T-cell (primary cell): ENCODE results near the gene KIAA1549. TPM values are rescaled to one million over a fixed set of nuclear protein-coding genes. Genes with fewer than 3 reads are reported as not detected.

Experiments
- ATAC-seq, 4 experiments: fragments of 200-7000 bp in 3 of 4; fragments of 150-1000 bp in 1 of 4; cut with Tn5 transposase; replicated peaks in 1 of 4; 1 replicate in 3 of 4; 2 replicates in 1 of 4; pipeline ENCODE4 v1.10.0; 2021; ENCODE audit warnings: moderate library complexity in 3 of 4, mild to moderate bottlenecking in 2 of 4, moderate number of reproducible peaks in 1 of 4
- CTCF ChIA-PET, 2 donors: fragments of 300-600 bp; sonication (Branson Sonifier 250); formaldehyde crosslinking; loops; one replicate each; lab custom pipeline; 2022; ENCODE audit warnings: antibody characterized with exemption in 2 of 2; lab: Charles Lee
- POLR2A ChIA-PET, 2 donors: fragments of 300-600 bp; sonication (Branson Sonifier 250); formaldehyde crosslinking; loops; one replicate each; lab custom pipeline; 2022; ENCODE audit warnings: antibody characterized with exemption in 2 of 2; lab: Charles Lee
- DNase-seq, 35 experiments: peaks; one replicate each; pipeline versions ENCODE4 v3.0.0 to v3.0.0-alpha.2; 2013 to 2023
- H3K27ac ChIP-seq: one replicate; pipeline ENCODE4 v1.5.1; 2013; ENCODE audit warnings: low read length
- H3K27me3 ChIP-seq, 2 experiments: replicated peaks in 1 of 2; 1 replicate in 1 of 2; 2 replicates in 1 of 2; pipeline versions ENCODE4 v1.6.1 to v1.7.0; 2013; ENCODE audit warnings: low read length in 1 of 2, mixed read lengths in 1 of 2; ENCODE audit not compliant: control insufficient read depth in 2 of 2, insufficient read depth in 2 of 2; ENCODE audit errors: extremely low read depth in 1 of 2
- H3K36me3 ChIP-seq, 2 donors: 1 replicate in 1 of 2; 2 replicates in 1 of 2; pipeline versions ENCODE4 v1.6.1 to v1.7.0; 2013; ENCODE audit warnings: low read length in 1 of 2; ENCODE audit not compliant: control insufficient read depth in 2 of 2, insufficient read depth in 1 of 2; ENCODE audit errors: extremely low read depth in 1 of 2
- H3K4me1 ChIP-seq, 2 experiments: 1 replicate in 1 of 2; 2 replicates in 1 of 2; pipeline versions ENCODE4 v1.6.1 to v1.7.0; 2013; ENCODE audit warnings: low read length in 2 of 2, mixed read lengths in 1 of 2; ENCODE audit not compliant: insufficient read depth in 2 of 2, control insufficient read depth in 1 of 2; ENCODE audit errors: extremely low read depth in 1 of 2
- H3K4me3 ChIP-seq, 2 donors: 1 replicate in 1 of 2; 2 replicates in 1 of 2; pipeline versions ENCODE4 v1.5.1 to v1.7.0; 2013; ENCODE audit warnings: mild to moderate bottlenecking in 2 of 2, low read length in 1 of 2, moderate library complexity in 1 of 2; ENCODE audit not compliant: control insufficient read depth in 1 of 2; ENCODE audit errors: extremely low read depth in 1 of 2
- H3K9me3 ChIP-seq: 2 replicates; pipeline ENCODE4 v1.7.0; 2013
- H3K27ac Mint-ChIP-seq, 2 donors: one replicate each; pipeline ENCODE4 v1.8.0; 2020 to 2021; ENCODE audit warnings: mild to moderate bottlenecking in 2 of 2, mixed read lengths in 2 of 2
- H3K27me3 Mint-ChIP-seq, 2 donors: one replicate each; pipeline ENCODE4 v1.8.0; 2021 to 2022; ENCODE audit warnings: mixed read lengths in 2 of 2
- H3K36me3 Mint-ChIP-seq: one replicate; pipeline ENCODE4 v1.8.0; 2021; ENCODE audit warnings: mixed read lengths
- H3K4me1 Mint-ChIP-seq, 3 donors: one replicate each; pipeline ENCODE4 v1.8.0; 2020 to 2022; ENCODE audit warnings: mixed read lengths in 3 of 3, mild to moderate bottlenecking in 1 of 3
- H3K4me3 Mint-ChIP-seq, 3 donors: one replicate each; pipeline ENCODE4 v1.8.0; 2020 to 2022; ENCODE audit warnings: mild to moderate bottlenecking in 3 of 3, mixed read lengths in 3 of 3, moderate library complexity in 3 of 3
- H3K9me3 Mint-ChIP-seq, 3 donors: one replicate each; pipeline ENCODE4 v1.8.0; 2020 to 2022; ENCODE audit warnings: mixed read lengths in 3 of 3
- WGBS: methylation state at CpG from one replicate; pipeline ENCODE4 v1.1.5; 2013; ENCODE audit warnings: missing lambda C conversion rate; ENCODE audit not compliant: insufficient coverage; 5-methylcytosine and 5-hydroxymethylcytosine counted together
- total RNA-seq, 35 experiments: library from RNA in 6 of 35; stranded (reverse) in 6 of 35; fragments of 120-200 nt in 1 of 35; gene quantifications; one replicate each; pipeline versions ENCODE4 v1.2.1 to v1.2.4 and lab custom pipeline; 2013 to 2026

Gene KIAA1549
- total RNA-seq, 5 donors from 2014 or later (not counting 1 experiment from before 2014, with no cell fraction given) = 0.05 to 0.29 (median 0.15) TPM

GRCh38 chr7:138932427-138932826 lies 48.8 kb downstream of the KIAA1549 start:
- CTCF ChIA-PET = no interaction called here
- H3K4me1 ChIP-seq = no peaks in the 10 kb centered on the region
- Mint-ChIP-seq H3K4me3 (no peak overlapping the region), H3K9me3 (no peaks in the 10 kb centered on the region), H3K4me1 (no peaks in the 10 kb centered on the region), H3K27me3 (peaks cover 0 to 9% of the 10 kb centered on the region in 2 donors), H3K27ac (no peak overlapping the region), H3K36me3 (no peaks in the 10 kb centered on the region)
- WGBS = 89% methylated on average over 5 of the region's 5 CpGs
- H3K4me3 ChIP-seq = no peak overlapping the region
- DNase-seq (no peak), ATAC-seq (no peak)
- no peaks in the 10 kb centered on the region for H3K36me3 ChIP-seq
- H3K27me3 ChIP-seq = no peaks in the 10 kb centered on the region
- H3K9me3 ChIP-seq = no peaks in the 10 kb centered on the region
- no peak overlapping the region for H3K27ac ChIP-seq
- POLR2A ChIA-PET = no interaction called here

DNA sequence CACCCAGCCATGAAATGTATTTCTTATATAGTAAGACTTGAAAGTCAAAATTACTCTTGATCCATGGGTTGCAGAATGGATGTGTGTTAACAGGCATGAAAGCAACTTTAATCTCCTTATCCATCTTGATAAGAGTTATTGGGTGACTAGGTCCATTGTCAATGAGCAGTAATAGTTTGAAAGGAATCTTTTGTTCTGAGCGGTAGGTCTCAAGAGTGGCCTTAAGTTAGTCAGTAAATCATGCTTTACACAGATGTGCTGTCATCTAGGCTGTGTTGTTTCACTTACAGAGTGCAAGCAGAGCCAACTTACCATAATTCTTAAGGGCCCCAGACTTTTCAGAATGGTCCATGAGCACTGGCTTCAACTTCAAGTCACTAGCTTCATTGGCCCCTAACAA lies 51.2 kb downstream of the KIAA1549 start:
- Histone ChIP-seq H3K9me3 (no peaks in the 10 kb centered on the region), H3K27ac (no peak overlapping the region), H3K4me1 (no peaks in the 10 kb centered on the region), H3K27me3 (peaks cover 0 to under 1% of the 10 kb centered on the region in 2 experiments), H3K4me3 (no peak overlapping the region), H3K36me3 (no peaks in the 10 kb centered on the region)
- peaks cover 0 to 9% of the 10 kb centered on the region in 2 donors for H3K27me3 Mint-ChIP-seq
- CTCF ChIA-PET = interaction anchor here in 1 of 2 donors (0.6 kb wide), 1 partner anchor 1339 kb away, joined by 3 read pairs; no protein-coding TSS in a partner anchor
- no peak overlapping the region for H3K27ac Mint-ChIP-seq
- H3K9me3 Mint-ChIP-seq = no peaks in the 10 kb centered on the region
- no CpG with 5 or more reads among the region's 1 CpG for WGBS
- H3K4me1 Mint-ChIP-seq = peaks cover 0 to 1% (median 0%) of the 10 kb centered on the region in 3 donors
- H3K36me3 Mint-ChIP-seq = no peaks in the 10 kb centered on the region
- DNase-seq (no peak), ATAC-seq (no peak)
- H3K4me3 Mint-ChIP-seq = no peak overlapping the region
- POLR2A ChIA-PET = interaction anchor here in 1 of 2 donors (0.6 kb wide), 1 partner anchor 105 kb away, joined by 9 read pairs; no protein-coding TSS in a partner anchor

GRCh38 chr7:138926241-138926612 lies 55.0 kb downstream of the KIAA1549 start:
- Mint-ChIP-seq H3K9me3 (no peaks in the 10 kb centered on the region), H3K4me1 (peaks cover 0 to 1% (median 0%) of the 10 kb centered on the region in 3 donors), H3K36me3 (no peaks in the 10 kb centered on the region), H3K4me3 (no peak overlapping the region), H3K27ac (no peak overlapping the region), H3K27me3 (no peaks in the 10 kb centered on the region)
- ATAC-seq (no peak), DNase-seq (no peak)
- no peaks in the 10 kb centered on the region for H3K4me1 ChIP-seq
- no peak overlapping the region for H3K27ac ChIP-seq
- POLR2A ChIA-PET = no interaction called here
- H3K4me3 ChIP-seq = no peak overlapping the region
- H3K9me3 ChIP-seq = no peaks in the 10 kb centered on the region
- peaks cover 0 to 3% of the 10 kb centered on the region in 2 experiments for H3K27me3 ChIP-seq
- WGBS = 83% methylated on average over 3 of the region's 8 CpGs
- H3K36me3 ChIP-seq = no peaks in the 10 kb centered on the region
- CTCF ChIA-PET = no interaction called here

GRCh38 chr7:138924501-138925225 lies 56.5 kb downstream of the KIAA1549 start:
- H3K4me1 Mint-ChIP-seq = peaks cover 5 to 8% (median 7%) of the 10 kb centered on the region in 3 donors
- no peaks in the 10 kb centered on the region for H3K27me3 Mint-ChIP-seq
- no peaks in the 10 kb centered on the region for H3K36me3 Mint-ChIP-seq
- Histone ChIP-seq H3K4me3 (no peak overlapping the region), H3K36me3 (no peaks in the 10 kb centered on the region), H3K9me3 (no peaks in the 10 kb centered on the region), H3K27me3 (peaks cover 0 to 3% of the 10 kb centered on the region in 2 experiments), H3K27ac (no peak overlapping the region), H3K4me1 (peaks cover 2 to 5% of the 10 kb centered on the region in 2 experiments)
- DNase-seq (no peak), ATAC-seq (no peak)
- H3K9me3 Mint-ChIP-seq = no peaks in the 10 kb centered on the region
- no peak overlapping the region for H3K27ac Mint-ChIP-seq
- no peak overlapping the region for H3K4me3 Mint-ChIP-seq
- POLR2A ChIA-PET = no interaction called here
- WGBS = 93% methylated on average over 14 of the region's 17 CpGs
- CTCF ChIA-PET = no interaction called here

- Mint-ChIP-seq H3K4me1 (peaks cover 11 to 18% (median 14%) of the 10 kb centered on the region in 3 donors), H3K27me3 (no peaks in the 10 kb centered on the region), H3K9me3 (no peaks in the 10 kb centered on the region), H3K36me3 (no peaks in the 10 kb centered on the region), H3K4me3 (no peak overlapping the region), H3K27ac (no peak overlapping the region)
- H3K9me3 ChIP-seq = no peaks in the 10 kb centered on the region
- WGBS = 92% methylated on average over 7 of the region's 11 CpGs
- H3K36me3 ChIP-seq = no peaks in the 10 kb centered on the region
- H3K27me3 ChIP-seq = peaks cover 0 to 3% of the 10 kb centered on the region in 2 experiments
- no peak overlapping the region for H3K4me3 ChIP-seq
- peaks cover 4 to 5% of the 10 kb centered on the region in 2 experiments for H3K4me1 ChIP-seq
- ChIA-PET CTCF (no interaction called here), POLR2A (interaction anchor here in 1 of 2 donors (0.6 kb wide), 1 partner anchor 41 kb away, joined by 4 read pairs; no protein-coding TSS in a partner anchor)
- DNase-seq (no peak), ATAC-seq (no peak)
- H3K27ac ChIP-seq = no peak overlapping the region
Observed at GRCh38 chr7:138921277-138921676, 59.9 kb downstream of the KIAA1549 start.

DNA sequence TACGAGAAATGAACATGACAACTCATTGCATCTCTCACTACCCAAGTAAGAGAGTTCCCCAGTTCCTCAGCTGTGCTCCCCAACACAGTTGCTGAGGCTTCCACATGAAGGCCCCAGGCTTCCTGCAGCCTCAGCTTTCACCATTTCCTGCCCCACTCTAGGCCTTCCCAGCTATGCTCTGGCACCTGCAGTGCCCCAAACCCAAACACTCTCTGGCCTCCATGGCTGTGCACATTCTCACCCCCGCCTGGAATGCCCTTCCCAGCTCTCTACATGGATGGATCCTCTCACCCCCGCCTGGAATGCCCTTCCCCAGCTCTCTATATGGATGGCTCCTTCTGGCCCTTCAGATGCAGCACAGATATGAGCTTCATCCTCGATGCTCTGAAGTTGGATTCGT lies 61.3 kb downstream of the KIAA1549 start:
- Mint-ChIP-seq H3K9me3 (no peaks in the 10 kb centered on the region), H3K4me3 (no peak overlapping the region), H3K27ac (no peak overlapping the region), H3K4me1 (peaks cover 11 to 18% (median 12%) of the 10 kb centered on the region in 3 donors), H3K27me3 (peaks cover 0 to 5% of the 10 kb centered on the region in 2 donors), H3K36me3 (no peaks in the 10 kb centered on the region)
- POLR2A ChIA-PET = no interaction called here
- Histone ChIP-seq H3K4me3 (no peak overlapping the region), H3K9me3 (no peaks in the 10 kb centered on the region), H3K4me1 (peaks cover 4 to 5% of the 10 kb centered on the region in 2 experiments), H3K36me3 (no peaks in the 10 kb centered on the region), H3K27ac (no peak overlapping the region), H3K27me3 (peaks cover 0 to 11% of the 10 kb centered on the region in 2 experiments)
- DNase-seq (peak in 3 of 35 experiments; percentile 14 to 21 (median 17)), ATAC-seq (peak; percentile 57 to 85 (median 64))
- WGBS = 81% methylated on average over 4 of the region's 5 CpGs
- CTCF ChIA-PET = interaction anchor here in 1 of 2 donors (0.6 kb wide), 1 partner anchor 29 kb away, joined by 3 read pairs; no protein-coding TSS in a partner anchor
